WTC11 (cell line): Measurements from ENCODE around the gene CDKN2AIP.

ENCODE experiments used
- ATF2 ChIP-seq: sonication (generic); formaldehyde crosslinking; IDR thresholded peaks from 2 replicates; pipeline ENCODE4 v1.8.1; 2022; ENCODE audit warnings: low read depth, missing genetic modification reagents, borderline replicate concordance
- CREB1 ChIP-seq: sonication (generic); formaldehyde crosslinking; IDR thresholded peaks from 2 replicates; pipeline ENCODE4 v1.8.0; 2023; ENCODE audit warnings: mild to moderate bottlenecking, missing genetic modification reagents
- CTCF ChIP-seq: fragments of 200-600 bp; IDR thresholded peaks from 2 replicates; pipeline ENCODE4 v1.8.0; 2022; ENCODE audit warnings: antibody characterized with exemption
- KAT7 ChIP-seq: sonication (generic); formaldehyde crosslinking; IDR thresholded peaks from 2 replicates; pipeline ENCODE4 v1.8.1; 2023; ENCODE audit warnings: missing genetic modification reagents, mild to moderate bottlenecking, borderline replicate concordance
- MXD4 ChIP-seq: fragments of 250-450 bp; sonication (Bioruptor Pico); IDR thresholded peaks from 2 replicates; pipeline ENCODE4 v1.8.0; 2021; ENCODE audit warnings: mild to moderate bottlenecking, moderate library complexity, borderline replicate concordance
- NFATC4 ChIP-seq: fragments of 250-450 bp; sonication (Bioruptor Pico); IDR thresholded peaks from 2 replicates; pipeline ENCODE4 v1.9.0; 2021; ENCODE audit warnings: mild to moderate bottlenecking
- NFE2L1 ChIP-seq: sonication (generic); formaldehyde crosslinking; IDR thresholded peaks from 2 replicates; pipeline ENCODE4 v1.8.1; 2023; ENCODE audit warnings: missing genetic modification reagents
- ZNF138 ChIP-seq: sonication (generic); formaldehyde crosslinking; conservative IDR thresholded peaks from 2 replicates; pipeline ENCODE4 v1.8.1; 2022; ENCODE audit warnings: mild to moderate bottlenecking, moderate library complexity, missing genetic modification reagents
- TF ChIP-seq, protein P1 (sequence below): sonication (generic); formaldehyde crosslinking; IDR thresholded peaks from 2 replicates; pipeline ENCODE4 v1.8.1; 2023; ENCODE audit warnings: mild to moderate bottlenecking, missing genetic modification reagents, moderate library complexity
- TF ChIP-seq, protein P2 (sequence below): fragments of 250-450 bp; sonication (Bioruptor Pico); IDR thresholded peaks from 2 replicates; pipeline ENCODE4 v2.1.2; 2022; ENCODE audit warnings: mild to moderate bottlenecking, moderate library complexity

GRCh38 chr4:183400035-183400434 is 44.4 kb upstream of the CDKN2AIP start:
- TF ChIP-seq ZNF138 (CRISPR knock-in tag), result no peak
- no peak for TF ChIP-seq CTCF
- TF ChIP-seq, protein P1, sequence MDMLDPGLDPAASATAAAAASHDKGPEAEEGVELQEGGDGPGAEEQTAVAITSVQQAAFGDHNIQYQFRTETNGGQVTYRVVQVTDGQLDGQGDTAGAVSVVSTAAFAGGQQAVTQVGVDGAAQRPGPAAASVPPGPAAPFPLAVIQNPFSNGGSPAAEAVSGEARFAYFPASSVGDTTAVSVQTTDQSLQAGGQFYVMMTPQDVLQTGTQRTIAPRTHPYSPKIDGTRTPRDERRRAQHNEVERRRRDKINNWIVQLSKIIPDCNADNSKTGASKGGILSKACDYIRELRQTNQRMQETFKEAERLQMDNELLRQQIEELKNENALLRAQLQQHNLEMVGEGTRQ (CRISPR knock-in tag), result no peak
- TF ChIP-seq CREB1 (CRISPR knock-in tag), result no peak
- TF ChIP-seq ATF2 (CRISPR knock-in tag), result no peak
- no peak for TF ChIP-seq KAT7
- TF ChIP-seq MXD4, result no peak
- TF ChIP-seq NFE2L1 (CRISPR knock-in tag), result no peak
- TF ChIP-seq, protein P2, sequence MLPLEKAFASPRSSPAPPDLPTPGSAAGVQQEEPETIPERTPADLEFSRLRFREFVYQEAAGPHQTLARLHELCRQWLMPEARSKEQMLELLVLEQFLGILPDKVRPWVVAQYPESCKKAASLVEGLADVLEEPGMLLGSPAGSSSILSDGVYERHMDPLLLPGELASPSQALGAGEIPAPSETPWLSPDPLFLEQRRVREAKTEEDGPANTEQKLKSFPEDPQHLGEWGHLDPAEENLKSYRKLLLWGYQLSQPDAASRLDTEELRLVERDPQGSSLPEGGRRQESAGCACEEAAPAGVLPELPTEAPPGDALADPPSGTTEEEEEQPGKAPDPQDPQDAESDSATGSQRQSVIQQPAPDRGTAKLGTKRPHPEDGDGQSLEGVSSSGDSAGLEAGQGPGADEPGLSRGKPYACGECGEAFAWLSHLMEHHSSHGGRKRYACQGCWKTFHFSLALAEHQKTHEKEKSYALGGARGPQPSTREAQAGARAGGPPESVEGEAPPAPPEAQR (CRISPR knock-in tag), result no peak
- no peak for TF ChIP-seq NFATC4 (CRISPR knock-in tag)
